Cardiac muscle cell (in vitro differentiated cells and primary cell): ENCODE data around the gene PARVA. TPM values are rescaled to one million over a fixed set of nuclear protein-coding genes. Genes with fewer than 3 reads are reported as not detected.

Source experiments
- DNase-seq, 2 donors: peaks; one replicate each; pipeline versions ENCODE4 v3.0.0 to v3.0.0-alpha.2; 2010 to 2017; ENCODE audit warnings: low read depth in 1 of 2, low spot score in 1 of 2
- H3K27ac ChIP-seq: fragments of 200-600 bp; sonication (generic); 2 replicates; pipeline ENCODE4 v1.5.1; 2016
- H3K27me3 ChIP-seq: fragments of 200-600 bp; sonication (generic); 2 replicates; pipeline ENCODE4 v1.6.0; 2016; ENCODE audit warnings: control low read depth
- H3K36me3 ChIP-seq: fragments of 200-600 bp; sonication (generic); 2 replicates; pipeline ENCODE4 v1.5.1; 2016; ENCODE audit warnings: control low read depth
- H3K4me1 ChIP-seq: fragments of 200-600 bp; sonication (generic); 2 replicates; pipeline ENCODE4 v1.8.1; 2017; ENCODE audit warnings: low read depth, mild to moderate bottlenecking, mixed run types
- H3K4me3 ChIP-seq: fragments of 200-600 bp; sonication (generic); 2 replicates; pipeline ENCODE4 v1.5.1; 2016; ENCODE audit warnings: mild to moderate bottlenecking
- H3K9me3 ChIP-seq: fragments of 200-600 bp; sonication (generic); 2 replicates; pipeline ENCODE4 v1.5.1; 2017; ENCODE audit warnings: low read depth, mild to moderate bottlenecking, control low read depth
- polyA plus RNA-seq: library from polyadenylated mRNA; unstranded; fragments of >200 nt; fragmentation: Nextera tagmentation; extraction: Ambion mirVana; gene quantifications from 2 replicates; pipeline ENCODE4 v1.2.1, GENCODE V29; 2016
- total RNA-seq: library from RNA; depleted of rRNA; stranded (reverse); fragments of >200 nt; gene quantifications from 2 replicates; pipeline ENCODE4 v1.2.3, GENCODE V29; 2016
- TF ChIP-seq, protein P1 (sequence below): IDR thresholded peaks from 2 replicates; pipeline ENCODE4 v1.5.1; 2012; ENCODE audit warnings: low read depth, mild to moderate bottlenecking, low read length

The PARVA gene
- total and polyA plus RNA-seq, 2 experiments from 2014 or later = 13.0 to 24.2 TPM

- peak in 1 of 2 donors; percentile 65 for DNase-seq
- Histone ChIP-seq H3K36me3 (peaks cover 4% of the 10 kb centered on the region), H3K4me1 (no peaks in the 10 kb centered on the region), H3K9me3 (no peaks in the 10 kb centered on the region), H3K4me3 (no peak overlapping the region), H3K27me3 (no peaks in the 10 kb centered on the region), H3K27ac (no peak overlapping the region)
- TF ChIP-seq, protein P1, sequence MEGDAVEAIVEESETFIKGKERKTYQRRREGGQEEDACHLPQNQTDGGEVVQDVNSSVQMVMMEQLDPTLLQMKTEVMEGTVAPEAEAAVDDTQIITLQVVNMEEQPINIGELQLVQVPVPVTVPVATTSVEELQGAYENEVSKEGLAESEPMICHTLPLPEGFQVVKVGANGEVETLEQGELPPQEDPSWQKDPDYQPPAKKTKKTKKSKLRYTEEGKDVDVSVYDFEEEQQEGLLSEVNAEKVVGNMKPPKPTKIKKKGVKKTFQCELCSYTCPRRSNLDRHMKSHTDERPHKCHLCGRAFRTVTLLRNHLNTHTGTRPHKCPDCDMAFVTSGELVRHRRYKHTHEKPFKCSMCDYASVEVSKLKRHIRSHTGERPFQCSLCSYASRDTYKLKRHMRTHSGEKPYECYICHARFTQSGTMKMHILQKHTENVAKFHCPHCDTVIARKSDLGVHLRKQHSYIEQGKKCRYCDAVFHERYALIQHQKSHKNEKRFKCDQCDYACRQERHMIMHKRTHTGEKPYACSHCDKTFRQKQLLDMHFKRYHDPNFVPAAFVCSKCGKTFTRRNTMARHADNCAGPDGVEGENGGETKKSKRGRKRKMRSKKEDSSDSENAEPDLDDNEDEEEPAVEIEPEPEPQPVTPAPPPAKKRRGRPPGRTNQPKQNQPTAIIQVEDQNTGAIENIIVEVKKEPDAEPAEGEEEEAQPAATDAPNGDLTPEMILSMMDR = no peak
Measured at GRCh38 chr11:12478743-12479142, 101.4 kb downstream of the PARVA start.

DNA sequence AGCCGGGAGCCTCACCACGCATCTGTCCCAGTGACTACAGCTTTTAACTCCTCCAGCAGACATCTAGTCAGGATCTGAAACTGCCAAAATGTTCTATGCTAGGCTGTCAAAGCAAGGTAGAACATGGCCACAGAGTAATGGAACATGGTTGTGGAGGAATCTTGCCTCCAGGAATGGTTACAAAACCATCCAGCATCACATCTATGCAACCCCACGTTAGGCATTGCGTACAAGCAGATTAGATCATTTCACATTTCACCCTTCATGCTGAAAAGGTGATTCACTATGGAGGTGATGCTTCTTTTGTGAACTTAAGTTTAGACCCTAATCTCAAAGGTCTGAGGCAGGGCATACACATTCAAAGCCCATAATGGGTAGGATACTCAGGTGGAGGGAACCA is 103.0 kb downstream of the PARVA start:
- H3K4me1 ChIP-seq = no peaks in the 10 kb centered on the region
- no peak for DNase-seq
- H3K36me3 ChIP-seq = peaks cover 2% of the 10 kb centered on the region
- TF ChIP-seq, protein P1 = no peak
- no peaks in the 10 kb centered on the region for H3K27me3 ChIP-seq
- H3K27ac ChIP-seq = no peak overlapping the region
- H3K4me3 ChIP-seq = no peak overlapping the region
- no peaks in the 10 kb centered on the region for H3K9me3 ChIP-seq

DNA sequence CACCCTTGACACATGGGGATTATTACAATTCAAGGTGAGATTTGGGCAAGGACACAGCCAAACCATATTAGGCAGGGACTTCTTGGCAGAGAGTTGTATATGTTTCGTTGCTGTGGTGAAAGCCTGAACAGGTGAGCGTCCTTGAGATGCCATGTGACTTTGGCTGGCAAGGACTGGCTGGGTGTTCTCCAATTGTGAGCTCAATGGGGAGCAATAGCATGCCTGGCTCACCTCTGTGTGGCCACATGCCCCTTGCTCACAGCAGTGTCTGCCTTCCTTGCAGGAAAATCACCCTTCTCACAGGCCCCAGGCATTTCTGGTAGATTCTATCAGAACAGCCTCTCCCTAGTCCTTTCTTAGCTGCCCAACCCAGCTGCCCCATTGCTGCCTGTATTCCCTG is 105.5 kb downstream of the PARVA start:
- Histone ChIP-seq H3K27ac (no peak overlapping the region), H3K4me1 (no peaks in the 10 kb centered on the region), H3K9me3 (no peaks in the 10 kb centered on the region), H3K36me3 (no peaks in the 10 kb centered on the region), H3K4me3 (no peak overlapping the region), H3K27me3 (no peaks in the 10 kb centered on the region)
- TF ChIP-seq, protein P1 = no peak
- DNase-seq = no peak

DNA sequence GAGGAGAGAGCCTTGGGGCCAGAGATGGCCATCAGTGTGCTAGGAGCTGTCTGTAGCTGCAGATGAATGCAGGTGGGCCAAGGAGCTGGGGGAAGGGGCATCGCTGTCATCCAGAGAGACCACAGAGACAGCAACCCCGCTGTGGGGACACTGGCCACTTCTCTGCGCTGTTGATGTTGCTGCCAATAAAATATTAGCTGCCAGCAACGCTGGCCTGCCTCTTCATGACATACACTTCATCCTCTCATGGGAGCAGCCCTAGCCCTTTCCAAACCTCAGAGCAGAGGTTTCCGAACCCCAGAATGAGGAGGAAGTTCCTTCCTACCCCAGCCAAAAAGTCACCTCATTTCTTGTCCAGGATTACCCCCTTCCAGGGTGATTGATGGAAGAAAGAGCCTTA is 106.2 kb downstream of the PARVA start:
- H3K27ac ChIP-seq = no peak overlapping the region
- no peaks in the 10 kb centered on the region for H3K27me3 ChIP-seq
- H3K4me3 ChIP-seq = no peak overlapping the region
- H3K4me1 ChIP-seq = no peaks in the 10 kb centered on the region
- DNase-seq = no peak
- H3K36me3 ChIP-seq = no peaks in the 10 kb centered on the region
- no peaks in the 10 kb centered on the region for H3K9me3 ChIP-seq
- TF ChIP-seq, protein P1 = no peak

DNA sequence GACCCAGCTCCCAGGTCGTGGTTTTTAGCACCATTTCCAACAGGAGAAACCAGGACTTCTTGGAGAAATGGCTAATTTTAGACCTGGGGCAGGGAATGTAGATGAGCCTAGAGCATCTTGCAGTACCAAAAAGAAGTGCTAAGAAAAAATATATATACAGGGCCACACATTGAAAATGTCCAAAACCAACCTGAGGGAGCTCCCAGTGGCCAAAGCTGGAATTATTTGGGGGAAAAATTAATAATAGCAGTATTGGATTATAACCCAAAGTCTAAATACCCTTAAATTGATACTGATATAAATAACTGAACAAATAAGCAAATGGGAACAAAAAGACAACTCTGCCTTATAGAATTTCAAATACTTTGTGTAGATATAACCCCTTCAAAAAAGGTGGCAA is 108.0 kb downstream of the PARVA start:
- TF ChIP-seq, protein P1 = peak; percentile 52

GRCh38 chr11:12489246-12489772 is 111.9 kb downstream of the PARVA start:
- H3K27ac ChIP-seq = no peak overlapping the region
- H3K36me3 ChIP-seq = no peaks in the 10 kb centered on the region
- H3K27me3 ChIP-seq = no peaks in the 10 kb centered on the region
- TF ChIP-seq, protein P1 = no peak
- H3K9me3 ChIP-seq = no peaks in the 10 kb centered on the region
- H3K4me1 ChIP-seq = no peaks in the 10 kb centered on the region
- no peak for DNase-seq
- no peak overlapping the region for H3K4me3 ChIP-seq

More for the DNA sequence above, 108.0 kb downstream of the PARVA start:
- Histone ChIP-seq H3K9me3 (no peaks in the 10 kb centered on the region), H3K4me1 (no peaks in the 10 kb centered on the region), H3K27ac (no peak overlapping the region), H3K36me3 (no peaks in the 10 kb centered on the region), H3K27me3 (no peaks in the 10 kb centered on the region), H3K4me3 (no peak overlapping the region)
- DNase-seq = no peak
